ENCODE data around the gene JUNB. TPM values are rescaled to one million over a fixed set of nuclear protein-coding genes. Genes with fewer than 3 reads are reported as not detected.

The JUNB gene
- total and polyA plus RNA-seq, 2 of the 13 experiments (the other 11 are each of a cell fraction or from before 2014, with no cell fraction given) = 7.7 to 8.2 TPM

DNA sequence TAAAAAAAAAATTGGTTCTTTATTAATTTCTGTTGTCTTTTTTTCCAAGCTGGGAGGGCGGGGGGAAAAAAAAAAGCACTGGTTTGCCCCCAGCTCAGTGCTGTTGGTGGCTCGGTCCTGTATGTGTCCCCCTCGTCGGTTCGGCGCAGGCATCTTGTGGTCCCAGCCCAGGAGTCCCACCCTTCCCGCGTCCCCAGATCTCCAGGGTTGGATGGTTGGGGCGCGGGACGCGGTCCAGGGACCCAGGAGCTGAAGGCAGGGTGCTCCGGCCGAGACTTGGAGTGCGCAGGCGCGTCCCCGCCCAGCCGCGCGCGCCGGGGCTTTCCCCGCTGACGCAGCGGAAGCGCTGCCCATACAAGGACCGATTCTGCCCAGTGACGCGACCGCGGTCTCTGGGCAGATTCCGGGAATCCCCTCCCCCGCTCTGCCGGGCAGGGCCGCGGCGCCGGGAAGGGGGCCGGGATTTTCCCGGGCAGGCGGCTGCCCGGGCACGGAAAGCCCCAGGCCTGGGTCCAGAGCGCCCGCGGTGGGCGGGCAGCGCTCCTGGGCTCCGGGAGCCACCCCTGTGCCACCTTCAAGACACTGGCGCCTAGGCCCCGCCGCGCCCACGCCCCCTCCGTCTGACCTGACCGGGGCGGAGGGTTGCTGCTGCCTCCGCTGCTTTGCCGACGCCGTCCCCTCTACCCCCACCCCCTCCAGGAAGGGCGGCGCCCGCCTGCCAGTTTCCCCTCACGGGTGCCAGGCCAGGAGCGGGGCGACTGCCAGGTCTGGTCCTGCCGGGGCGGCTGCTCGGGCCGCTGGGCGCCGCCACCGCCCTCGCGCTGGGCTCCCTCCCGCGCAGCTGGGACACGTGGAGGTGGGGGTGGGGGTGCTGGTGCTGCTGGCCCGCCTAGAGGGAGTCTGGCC, 2.3 kb downstream of the JUNB start (continued):
- TF ChIP-seq ZNF766 (CRISPR knock-in tag; IDR thresholded peaks at IDR 0.05; ENCODE audit: borderline replicate concordance) = no peak
- TF ChIP-seq ZNF33B (CRISPR knock-in tag; IDR thresholded peaks at IDR 0.05) = no peak
- no peak for TF ChIP-seq MIXL1 (CRISPR knock-in tag; IDR thresholded peaks at IDR 0.05)
- TF ChIP-seq ZNF496 (CRISPR knock-in tag; IDR thresholded peaks at IDR 0.05; ENCODE audit: insufficient replicate concordance) = no peak
- TF ChIP-seq HOXD1 (CRISPR knock-in tag; IDR thresholded peaks at IDR 0.05) = no peak; the same call in 1 of the 2 replicates
- TF ChIP-seq, protein P1, sequence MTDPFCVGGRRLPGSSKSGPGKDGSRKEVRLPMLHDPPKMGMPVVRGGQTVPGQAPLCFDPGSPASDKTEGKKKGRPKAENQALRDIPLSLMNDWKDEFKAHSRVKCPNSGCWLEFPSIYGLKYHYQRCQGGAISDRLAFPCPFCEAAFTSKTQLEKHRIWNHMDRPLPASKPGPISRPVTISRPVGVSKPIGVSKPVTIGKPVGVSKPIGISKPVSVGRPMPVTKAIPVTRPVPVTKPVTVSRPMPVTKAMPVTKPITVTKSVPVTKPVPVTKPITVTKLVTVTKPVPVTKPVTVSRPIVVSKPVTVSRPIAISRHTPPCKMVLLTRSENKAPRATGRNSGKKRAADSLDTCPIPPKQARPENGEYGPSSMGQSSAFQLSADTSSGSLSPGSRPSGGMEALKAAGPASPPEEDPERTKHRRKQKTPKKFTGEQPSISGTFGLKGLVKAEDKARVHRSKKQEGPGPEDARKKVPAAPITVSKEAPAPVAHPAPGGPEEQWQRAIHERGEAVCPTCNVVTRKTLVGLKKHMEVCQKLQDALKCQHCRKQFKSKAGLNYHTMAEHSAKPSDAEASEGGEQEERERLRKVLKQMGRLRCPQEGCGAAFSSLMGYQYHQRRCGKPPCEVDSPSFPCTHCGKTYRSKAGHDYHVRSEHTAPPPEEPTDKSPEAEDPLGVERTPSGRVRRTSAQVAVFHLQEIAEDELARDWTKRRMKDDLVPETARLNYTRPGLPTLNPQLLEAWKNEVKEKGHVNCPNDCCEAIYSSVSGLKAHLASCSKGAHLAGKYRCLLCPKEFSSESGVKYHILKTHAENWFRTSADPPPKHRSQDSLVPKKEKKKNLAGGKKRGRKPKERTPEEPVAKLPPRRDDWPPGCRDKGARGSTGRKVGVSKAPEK (CRISPR knock-in tag; IDR thresholded peaks at IDR 0.05; ENCODE audit: borderline replicate concordance) = no peak
- TF ChIP-seq ZNF781 (CRISPR knock-in tag; IDR thresholded peaks at IDR 0.05; ENCODE audit: borderline replicate concordance, not compliant biosample characterization) = no peak
- no peak for TF ChIP-seq NR2F1 (CRISPR knock-in tag; IDR thresholded peaks at IDR 0.05)
- TF ChIP-seq SATB2 (CRISPR knock-in tag; IDR thresholded peaks at IDR 0.05) = no peak
- TF ChIP-seq PITX1 (CRISPR knock-in tag; IDR thresholded peaks at IDR 0.05) = peak; percentile 22; the same call in 1 of the 2 replicates
- TF ChIP-seq, protein P2, sequence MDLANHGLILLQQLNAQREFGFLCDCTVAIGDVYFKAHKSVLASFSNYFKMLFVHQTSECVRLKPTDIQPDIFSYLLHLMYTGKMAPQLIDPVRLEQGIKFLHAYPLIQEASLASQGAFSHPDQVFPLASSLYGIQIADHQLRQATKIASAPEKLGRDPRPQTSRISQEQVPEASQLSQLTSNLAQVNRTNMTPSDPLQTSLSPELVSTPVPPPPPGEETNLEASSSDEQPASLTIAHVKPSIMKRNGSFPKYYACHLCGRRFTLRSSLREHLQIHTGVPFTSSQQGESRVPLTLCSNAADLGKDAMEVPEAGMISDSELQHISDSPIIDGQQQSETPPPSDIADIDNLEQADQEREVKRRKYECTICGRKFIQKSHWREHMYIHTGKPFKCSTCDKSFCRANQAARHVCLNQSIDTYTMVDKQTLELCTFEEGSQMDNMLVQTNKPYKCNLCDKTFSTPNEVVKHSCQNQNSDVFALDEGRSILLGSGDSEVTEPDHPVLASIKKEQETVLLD (CRISPR knock-in tag; IDR thresholded peaks at IDR 0.05; ENCODE audit: low read depth) = peak; percentile 74
- no peak for TF ChIP-seq NCOA1 (CRISPR knock-in tag; IDR thresholded peaks at IDR 0.05)
- TF ChIP-seq, protein P3, sequence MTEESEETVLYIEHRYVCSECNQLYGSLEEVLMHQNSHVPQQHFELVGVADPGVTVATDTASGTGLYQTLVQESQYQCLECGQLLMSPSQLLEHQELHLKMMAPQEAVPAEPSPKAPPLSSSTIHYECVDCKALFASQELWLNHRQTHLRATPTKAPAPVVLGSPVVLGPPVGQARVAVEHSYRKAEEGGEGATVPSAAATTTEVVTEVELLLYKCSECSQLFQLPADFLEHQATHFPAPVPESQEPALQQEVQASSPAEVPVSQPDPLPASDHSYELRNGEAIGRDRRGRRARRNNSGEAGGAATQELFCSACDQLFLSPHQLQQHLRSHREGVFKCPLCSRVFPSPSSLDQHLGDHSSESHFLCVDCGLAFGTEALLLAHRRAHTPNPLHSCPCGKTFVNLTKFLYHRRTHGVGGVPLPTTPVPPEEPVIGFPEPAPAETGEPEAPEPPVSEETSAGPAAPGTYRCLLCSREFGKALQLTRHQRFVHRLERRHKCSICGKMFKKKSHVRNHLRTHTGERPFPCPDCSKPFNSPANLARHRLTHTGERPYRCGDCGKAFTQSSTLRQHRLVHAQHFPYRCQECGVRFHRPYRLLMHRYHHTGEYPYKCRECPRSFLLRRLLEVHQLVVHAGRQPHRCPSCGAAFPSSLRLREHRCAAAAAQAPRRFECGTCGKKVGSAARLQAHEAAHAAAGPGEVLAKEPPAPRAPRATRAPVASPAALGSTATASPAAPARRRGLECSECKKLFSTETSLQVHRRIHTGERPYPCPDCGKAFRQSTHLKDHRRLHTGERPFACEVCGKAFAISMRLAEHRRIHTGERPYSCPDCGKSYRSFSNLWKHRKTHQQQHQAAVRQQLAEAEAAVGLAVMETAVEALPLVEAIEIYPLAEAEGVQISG (CRISPR knock-in tag; IDR thresholded peaks at IDR 0.05) = peak; percentile 66
- no peak for TF ChIP-seq HNRNPH1 (optimal IDR thresholded peaks at IDR 0.05; ENCODE audit: low read depth, low read length)
- no peak for TF ChIP-seq ATF7-NPFF (CRISPR knock-in tag; IDR thresholded peaks at IDR 0.05; ENCODE audit: low read depth)
- TF ChIP-seq, protein P4, sequence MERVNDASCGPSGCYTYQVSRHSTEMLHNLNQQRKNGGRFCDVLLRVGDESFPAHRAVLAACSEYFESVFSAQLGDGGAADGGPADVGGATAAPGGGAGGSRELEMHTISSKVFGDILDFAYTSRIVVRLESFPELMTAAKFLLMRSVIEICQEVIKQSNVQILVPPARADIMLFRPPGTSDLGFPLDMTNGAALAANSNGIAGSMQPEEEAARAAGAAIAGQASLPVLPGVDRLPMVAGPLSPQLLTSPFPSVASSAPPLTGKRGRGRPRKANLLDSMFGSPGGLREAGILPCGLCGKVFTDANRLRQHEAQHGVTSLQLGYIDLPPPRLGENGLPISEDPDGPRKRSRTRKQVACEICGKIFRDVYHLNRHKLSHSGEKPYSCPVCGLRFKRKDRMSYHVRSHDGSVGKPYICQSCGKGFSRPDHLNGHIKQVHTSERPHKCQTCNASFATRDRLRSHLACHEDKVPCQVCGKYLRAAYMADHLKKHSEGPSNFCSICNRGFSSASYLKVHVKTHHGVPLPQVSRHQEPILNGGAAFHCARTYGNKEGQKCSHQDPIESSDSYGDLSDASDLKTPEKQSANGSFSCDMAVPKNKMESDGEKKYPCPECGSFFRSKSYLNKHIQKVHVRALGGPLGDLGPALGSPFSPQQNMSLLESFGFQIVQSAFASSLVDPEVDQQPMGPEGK (CRISPR knock-in tag; IDR thresholded peaks at IDR 0.05) = peak; percentile 64
- TF ChIP-seq ZNF841 (CRISPR knock-in tag; IDR thresholded peaks at IDR 0.05; ENCODE audit: borderline replicate concordance) = 0 out of 2 replicates have a peak, but pooled peaks have one; percentile 72
- TF ChIP-seq SOX6 (IDR thresholded peaks at IDR 0.05) = no peak
- TF ChIP-seq SOX6 (CRISPR knock-in tag; IDR thresholded peaks at IDR 0.05) = no peak
- no peak for TF ChIP-seq TOE1 (CRISPR knock-in tag; IDR thresholded peaks at IDR 0.05)

All from HepG2 (cell line).